ENCODE measurements around the gene CMTR2.
A peak's percentile ranks its signal among the peaks of the same experiment; 100 is the strongest.

The CMTR2 gene, protein sequence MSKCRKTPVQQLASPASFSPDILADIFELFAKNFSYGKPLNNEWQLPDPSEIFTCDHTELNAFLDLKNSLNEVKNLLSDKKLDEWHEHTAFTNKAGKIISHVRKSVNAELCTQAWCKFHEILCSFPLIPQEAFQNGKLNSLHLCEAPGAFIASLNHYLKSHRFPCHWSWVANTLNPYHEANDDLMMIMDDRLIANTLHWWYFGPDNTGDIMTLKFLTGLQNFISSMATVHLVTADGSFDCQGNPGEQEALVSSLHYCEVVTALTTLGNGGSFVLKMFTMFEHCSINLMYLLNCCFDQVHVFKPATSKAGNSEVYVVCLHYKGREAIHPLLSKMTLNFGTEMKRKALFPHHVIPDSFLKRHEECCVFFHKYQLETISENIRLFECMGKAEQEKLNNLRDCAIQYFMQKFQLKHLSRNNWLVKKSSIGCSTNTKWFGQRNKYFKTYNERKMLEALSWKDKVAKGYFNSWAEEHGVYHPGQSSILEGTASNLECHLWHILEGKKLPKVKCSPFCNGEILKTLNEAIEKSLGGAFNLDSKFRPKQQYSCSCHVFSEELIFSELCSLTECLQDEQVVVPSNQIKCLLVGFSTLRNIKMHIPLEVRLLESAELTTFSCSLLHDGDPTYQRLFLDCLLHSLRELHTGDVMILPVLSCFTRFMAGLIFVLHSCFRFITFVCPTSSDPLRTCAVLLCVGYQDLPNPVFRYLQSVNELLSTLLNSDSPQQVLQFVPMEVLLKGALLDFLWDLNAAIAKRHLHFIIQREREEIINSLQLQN

GRCh38 chr16:71288890-71289731 lies at the start of gene CMTR2:
TSS of gene CMTR2 (minus strand) at chr16:71289402. CDS start at chr16:71285920, 3,482 bp downstream.
- peak; percentile 98 for DNase-seq (ENCODE audit: low read depth)
- TF ChIP-seq, protein P1, sequence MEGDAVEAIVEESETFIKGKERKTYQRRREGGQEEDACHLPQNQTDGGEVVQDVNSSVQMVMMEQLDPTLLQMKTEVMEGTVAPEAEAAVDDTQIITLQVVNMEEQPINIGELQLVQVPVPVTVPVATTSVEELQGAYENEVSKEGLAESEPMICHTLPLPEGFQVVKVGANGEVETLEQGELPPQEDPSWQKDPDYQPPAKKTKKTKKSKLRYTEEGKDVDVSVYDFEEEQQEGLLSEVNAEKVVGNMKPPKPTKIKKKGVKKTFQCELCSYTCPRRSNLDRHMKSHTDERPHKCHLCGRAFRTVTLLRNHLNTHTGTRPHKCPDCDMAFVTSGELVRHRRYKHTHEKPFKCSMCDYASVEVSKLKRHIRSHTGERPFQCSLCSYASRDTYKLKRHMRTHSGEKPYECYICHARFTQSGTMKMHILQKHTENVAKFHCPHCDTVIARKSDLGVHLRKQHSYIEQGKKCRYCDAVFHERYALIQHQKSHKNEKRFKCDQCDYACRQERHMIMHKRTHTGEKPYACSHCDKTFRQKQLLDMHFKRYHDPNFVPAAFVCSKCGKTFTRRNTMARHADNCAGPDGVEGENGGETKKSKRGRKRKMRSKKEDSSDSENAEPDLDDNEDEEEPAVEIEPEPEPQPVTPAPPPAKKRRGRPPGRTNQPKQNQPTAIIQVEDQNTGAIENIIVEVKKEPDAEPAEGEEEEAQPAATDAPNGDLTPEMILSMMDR (conservative IDR thresholded peaks at IDR 0.05; ENCODE audit: low read depth, low read length) = no peak
- H3K4me3 ChIP-seq (ENCODE audit: low read depth, low read length) = peak within 1 kb of the TSS; percentile 71

DNA sequence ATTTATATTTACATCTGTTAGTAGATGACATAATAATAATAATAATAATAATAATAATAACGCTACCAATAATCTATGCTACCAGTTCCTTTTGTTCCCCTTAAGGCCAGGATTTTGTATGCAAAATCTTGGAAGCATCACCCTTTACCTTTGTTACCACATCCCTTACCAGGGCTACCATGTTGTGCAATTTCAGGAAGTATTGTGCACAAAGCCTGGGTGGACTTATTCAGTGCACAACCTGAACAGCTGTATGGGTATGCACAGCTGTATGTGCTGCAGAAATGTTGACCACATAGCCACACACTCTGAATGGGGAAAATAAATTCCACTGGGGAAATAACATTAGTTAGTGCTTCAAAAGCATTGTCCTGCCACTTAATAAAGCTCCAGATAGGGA lies 49.4 kb upstream of the CMTR2 start:
- TF ChIP-seq, protein P1 (conservative IDR thresholded peaks at IDR 0.05; ENCODE audit: low read depth, low read length) = no peak
- H3K4me3 ChIP-seq (ENCODE audit: low read depth, low read length) = no peak overlapping the region
- no peak for DNase-seq (ENCODE audit: low read depth)

GRCh38 chr16:71338193-71338592 lies 49.0 kb upstream of the CMTR2 start:
- TF ChIP-seq, protein P1 (conservative IDR thresholded peaks at IDR 0.05; ENCODE audit: low read depth, low read length) = no peak
- no peak overlapping the region for H3K4me3 ChIP-seq (ENCODE audit: low read depth, low read length)
- DNase-seq (ENCODE audit: low read depth) = no peak

DNA sequence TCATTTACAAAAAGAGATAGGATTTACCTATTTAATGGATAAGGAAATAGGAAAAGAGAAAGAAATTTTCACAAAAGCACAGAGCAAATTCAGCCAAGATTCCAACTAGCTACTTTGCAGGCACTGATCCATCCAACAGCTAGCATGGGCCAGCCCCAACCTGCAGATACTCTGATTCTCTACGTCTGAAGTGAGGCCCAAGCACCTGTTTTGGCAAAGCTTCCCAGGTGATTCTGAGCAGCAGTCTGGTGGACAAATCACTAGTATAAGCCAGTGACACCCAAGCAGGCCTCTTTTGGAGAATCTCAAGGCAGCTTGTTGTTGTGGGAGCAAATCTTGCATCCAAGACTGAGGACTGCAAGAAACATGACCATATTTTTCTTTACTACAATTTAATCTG lies 48.4 kb upstream of the CMTR2 start:
- no peak overlapping the region for H3K4me3 ChIP-seq (ENCODE audit: low read depth, low read length)
- TF ChIP-seq, protein P1 (conservative IDR thresholded peaks at IDR 0.05; ENCODE audit: low read depth, low read length) = no peak
- DNase-seq (ENCODE audit: low read depth) = no peak

GRCh38 chr16:71328151-71328550 lies 38.9 kb upstream of the CMTR2 start:
- TF ChIP-seq, protein P1 (conservative IDR thresholded peaks at IDR 0.05; ENCODE audit: low read depth, low read length) = no peak
- H3K4me3 ChIP-seq (ENCODE audit: low read depth, low read length) = no peak overlapping the region
- no peak for DNase-seq (ENCODE audit: low read depth)

GRCh38 chr16:71327720-71328119 lies 38.5 kb upstream of the CMTR2 start:
- H3K4me3 ChIP-seq (ENCODE audit: low read depth, low read length) = no peak overlapping the region
- TF ChIP-seq, protein P1 (conservative IDR thresholded peaks at IDR 0.05; ENCODE audit: low read depth, low read length) = no peak
- DNase-seq (ENCODE audit: low read depth) = no peak
